RPMI7951 (cell line): Measurements from ENCODE around the gene RIPOR2. TPM values are rescaled to one million over a fixed set of nuclear protein-coding genes. Genes with fewer than 3 reads are reported as not detected.
"Not testable (repeated sequence)": the region's sequence is repeated elsewhere in the genome, so short reads cannot be mapped to it uniquely, and the experiment has no call there.

Experiments used
- DNase-seq: peaks from one replicate; pipeline ENCODE4 v3.0.0-alpha.2; 2012; ENCODE audit warnings: low read depth
- total RNA-seq: library from RNA; depleted of rRNA; stranded (reverse); fragments of >200 nt; shearing (Covaris generic); gene quantifications from 2 replicates; pipeline ENCODE4 v1.2.3, GENCODE V29; 2014

Gene RIPOR2
- total RNA-seq, 1 experiment from 2014 or later: 0.72 TPM

GRCh38 chr6:24802271-24803059, 133.3 kb downstream of the RIPOR2 start:
- no peak for DNase-seq

GRCh38 chr6:24799541-24799915, 136.2 kb downstream of the RIPOR2 start:
- no peak for DNase-seq

- DNase-seq: no peak
Measured at GRCh38 chr6:24798740-24799540, 136.8 kb downstream of the RIPOR2 start, which contains the start of gene ARMH2. Gene ARMH2, minus strand, starts transcription at chr6:24798917. Its CDS starts 60 bp downstream, at chr6:24798857.

- DNase-seq: no peak
Measured at GRCh38 chr6:24797596-24798216, 138.1 kb downstream of the RIPOR2 start.

GRCh38 chr6:24796616-24797290, 139.0 kb downstream of the RIPOR2 start:
- DNase-seq: peak; percentile 31

- DNase-seq: no peak
Measured at GRCh38 chr6:24795106-24795505, 140.7 kb downstream of the RIPOR2 start.

- no peak for DNase-seq
Measured at GRCh38 chr6:24788031-24788665, 147.6 kb downstream of the RIPOR2 start.

GRCh38 chr6:24780206-24780605, 155.6 kb downstream of the RIPOR2 start:
- no peak for DNase-seq

- DNase-seq: no peak
Measured at GRCh38 chr6:24779416-24780016, 156.2 kb downstream of the RIPOR2 start.

GRCh38 chr6:24778878-24779277, 156.9 kb downstream of the RIPOR2 start:
- no peak for DNase-seq

GRCh38 chr6:24778121-24778520, 157.6 kb downstream of the RIPOR2 start:
- DNase-seq: no peak

- no peak for DNase-seq
Measured at GRCh38 chr6:24777227-24777626, 158.5 kb downstream of the RIPOR2 start.

GRCh38 chr6:24775520-24776058, 160.2 kb downstream of the RIPOR2 start:
- DNase-seq: peak; percentile 41

- DNase-seq: peak; percentile 93
Measured at GRCh38 chr6:24774696-24775519, 160.9 kb downstream of the RIPOR2 start, which contains the start of gene GMNN. Gene GMNN, plus strand, starts transcription at chr6:24774937. Its CDS starts 2,310 bp downstream, at chr6:24777247.

GRCh38 chr6:24768361-24768760, 167.4 kb downstream of the RIPOR2 start:
- DNase-seq: peak; percentile 70

GRCh38 chr6:24766680-24767462, 168.9 kb downstream of the RIPOR2 start:
- peak; percentile 45 for DNase-seq

- not testable (repeated sequence) for DNase-seq
Measured at GRCh38 chr6:24765968-24766367, 169.8 kb downstream of the RIPOR2 start.
